NCI-H2107 treated with DMSO at 0.1 percent for 48 hours (cell line): ENCODE results near the gene PELO.
"Not testable (repeated sequence)": the region's sequence is repeated elsewhere in the genome, so short reads cannot be mapped to it uniquely, and the experiment has no call there.

Experiments used
- DNase-seq: peaks from one replicate; lab custom pipeline; 2025; ENCODE audit not compliant: unreplicated experiment; lab: John Stamatoyannopoulos, UW

PELO gene

DNA sequence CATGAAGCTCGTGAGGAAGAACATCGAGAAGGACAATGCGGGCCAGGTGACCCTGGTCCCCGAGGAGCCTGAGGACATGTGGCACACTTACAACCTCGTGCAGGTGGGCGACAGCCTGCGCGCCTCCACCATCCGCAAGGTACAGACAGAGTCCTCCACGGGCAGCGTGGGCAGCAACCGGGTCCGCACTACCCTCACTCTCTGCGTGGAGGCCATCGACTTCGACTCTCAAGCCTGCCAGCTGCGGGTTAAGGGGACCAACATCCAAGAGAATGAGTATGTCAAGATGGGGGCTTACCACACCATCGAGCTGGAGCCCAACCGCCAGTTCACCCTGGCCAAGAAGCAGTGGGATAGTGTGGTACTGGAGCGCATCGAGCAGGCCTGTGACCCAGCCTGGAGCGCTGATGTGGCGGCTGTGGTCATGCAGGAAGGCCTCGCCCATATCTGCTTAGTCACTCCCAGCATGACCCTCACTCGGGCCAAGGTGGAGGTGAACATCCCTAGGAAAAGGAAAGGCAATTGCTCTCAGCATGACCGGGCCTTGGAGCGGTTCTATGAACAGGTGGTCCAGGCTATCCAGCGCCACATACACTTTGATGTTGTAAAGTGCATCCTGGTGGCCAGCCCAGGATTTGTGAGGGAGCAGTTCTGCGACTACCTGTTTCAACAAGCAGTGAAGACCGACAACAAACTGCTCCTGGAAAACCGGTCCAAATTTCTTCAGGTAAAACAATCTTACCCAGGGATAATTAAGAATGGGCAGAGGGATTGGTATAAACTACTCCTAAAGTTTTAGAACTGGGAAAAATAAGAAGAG is 12.9 kb downstream of the PELO start:
- no peak for DNase-seq

DNA sequence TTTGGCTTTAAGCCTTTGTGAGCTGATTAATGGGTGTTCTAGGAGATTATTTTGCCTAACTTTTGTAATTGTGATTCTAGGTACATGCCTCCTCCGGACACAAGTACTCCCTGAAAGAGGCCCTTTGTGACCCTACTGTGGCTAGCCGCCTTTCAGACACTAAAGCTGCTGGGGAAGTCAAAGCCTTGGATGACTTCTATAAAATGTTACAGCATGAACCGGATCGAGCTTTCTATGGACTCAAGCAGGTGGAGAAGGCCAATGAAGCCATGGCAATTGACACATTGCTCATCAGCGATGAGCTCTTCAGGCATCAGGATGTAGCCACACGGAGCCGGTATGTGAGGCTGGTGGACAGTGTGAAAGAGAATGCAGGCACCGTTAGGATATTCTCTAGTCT is 13.6 kb downstream of the PELO start:
- no peak for DNase-seq

GRCh38 chr5:52802272-52802973 is 14.7 kb downstream of the PELO start:
- DNase-seq = no peak

- DNase-seq = no peak
Measured at GRCh38 chr5:52802974-52803336, 15.2 kb downstream of the PELO start.

- DNase-seq = no peak
Measured at GRCh38 chr5:52804387-52804791, 16.7 kb downstream of the PELO start.

- no peak for DNase-seq
Measured at GRCh38 chr5:52804981-52805380, 17.3 kb downstream of the PELO start.

GRCh38 chr5:52805615-52806014 is 17.9 kb downstream of the PELO start:
- DNase-seq = no peak

- DNase-seq = no peak
Measured at GRCh38 chr5:52807037-52807436, 19.3 kb downstream of the PELO start.

GRCh38 chr5:52807723-52808122 is 20.0 kb downstream of the PELO start:
- no peak for DNase-seq

DNA sequence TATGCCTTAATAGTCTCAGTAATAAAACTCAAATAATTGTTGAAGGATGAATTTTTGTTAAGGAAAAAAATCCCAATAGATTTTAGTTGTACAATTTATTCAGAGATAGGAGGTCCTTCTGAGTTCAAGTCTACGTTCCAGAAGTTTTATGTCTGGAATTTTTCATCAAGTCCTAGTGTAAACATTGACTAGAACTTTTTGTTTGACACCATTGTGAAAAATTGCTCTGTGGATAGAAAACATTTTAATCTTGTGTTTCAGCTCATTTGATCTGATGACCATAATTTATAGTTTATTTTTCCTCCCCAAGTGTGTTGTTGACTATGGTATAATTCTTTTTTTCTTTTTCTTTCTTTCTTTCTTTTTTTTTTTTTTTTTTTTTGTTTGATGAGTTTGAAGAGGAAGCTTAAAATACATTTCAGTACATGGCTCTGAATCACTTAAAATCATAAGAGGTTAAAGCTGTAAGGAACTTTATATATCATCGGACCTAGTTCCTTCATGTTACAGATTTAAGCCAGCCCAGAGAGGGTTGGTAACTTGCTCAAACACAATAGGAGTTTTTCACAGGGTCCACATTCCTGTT is 20.7 kb downstream of the PELO start:
- no peak for DNase-seq

DNA sequence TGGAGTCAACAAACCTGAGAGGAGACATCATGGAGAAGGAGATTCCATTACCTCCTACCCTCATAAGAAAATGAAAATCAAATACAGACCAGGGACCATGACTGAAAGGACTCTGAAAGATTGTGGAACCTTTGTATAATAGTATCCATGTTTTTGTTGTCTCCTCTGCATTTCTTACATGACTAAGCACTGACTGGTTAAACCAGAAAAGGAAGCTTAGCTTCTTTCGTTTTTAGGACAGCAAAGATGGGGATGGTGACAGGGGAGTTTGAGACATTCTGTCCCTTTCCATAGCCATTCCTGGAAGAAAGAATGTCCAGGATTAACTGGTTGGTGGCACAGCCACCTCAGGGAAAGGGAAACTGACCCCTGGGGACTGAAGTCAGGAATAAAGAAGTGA is 22.2 kb downstream of the PELO start:
- no peak for DNase-seq

DNA sequence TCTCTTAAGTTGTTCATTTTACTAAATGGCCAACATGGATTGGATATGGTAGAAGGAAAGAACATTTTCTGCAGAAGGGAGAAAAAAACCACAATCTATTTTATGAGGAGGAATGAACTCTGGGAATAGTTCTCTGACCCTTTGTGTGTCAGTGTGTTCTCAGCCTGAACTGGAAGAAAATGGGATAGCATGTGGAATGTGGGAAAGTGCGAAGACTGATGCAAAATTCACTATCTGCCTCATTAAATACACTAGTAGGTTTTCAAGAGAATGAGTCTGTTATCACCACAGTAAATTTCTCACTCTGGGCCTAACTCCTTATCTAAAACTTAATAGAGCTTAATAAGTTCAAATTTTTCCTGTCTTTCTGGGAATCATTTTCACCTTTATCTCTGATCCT is 22.7 kb downstream of the PELO start:
- DNase-seq = no peak

- no peak for DNase-seq
Measured at GRCh38 chr5:52811067-52811749, 23.5 kb downstream of the PELO start.

DNA sequence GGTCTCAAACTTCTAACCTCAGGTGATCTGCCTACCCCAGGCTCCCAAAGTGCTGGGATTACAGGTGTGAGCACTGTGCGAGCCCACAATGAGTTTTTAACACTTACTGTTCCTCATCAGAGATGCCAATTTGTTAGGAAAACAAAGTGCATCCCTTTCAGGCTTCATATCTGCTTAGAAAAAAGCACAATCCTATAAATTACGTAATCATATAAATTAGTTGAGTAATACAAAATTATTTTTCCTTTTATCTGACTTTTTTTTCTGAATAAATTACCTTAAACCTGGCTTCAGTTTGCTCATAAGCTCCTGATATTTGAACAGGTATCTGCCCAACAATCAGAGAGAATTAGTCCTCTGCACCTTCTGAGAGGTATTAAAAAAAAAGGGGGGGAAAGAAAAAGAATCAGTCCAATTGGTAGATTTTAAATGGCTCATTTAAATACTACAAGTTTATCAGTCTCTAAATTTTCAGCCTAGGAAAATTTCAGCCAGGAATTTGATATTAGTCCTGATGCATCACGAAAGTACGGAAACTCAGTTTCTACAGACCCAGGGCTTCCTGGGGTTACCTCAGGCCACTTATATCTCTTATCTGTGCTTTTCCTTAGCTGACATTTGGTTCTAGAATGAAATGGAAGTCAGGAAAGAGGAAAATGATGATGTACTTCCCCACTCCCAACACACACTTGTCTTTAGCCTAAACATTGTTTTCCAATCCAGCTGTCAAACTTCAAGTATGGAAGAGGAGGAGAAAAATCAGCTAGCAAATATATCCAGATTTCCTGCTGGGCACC is 26.8 kb downstream of the PELO start:
- DNase-seq = no peak

DNA sequence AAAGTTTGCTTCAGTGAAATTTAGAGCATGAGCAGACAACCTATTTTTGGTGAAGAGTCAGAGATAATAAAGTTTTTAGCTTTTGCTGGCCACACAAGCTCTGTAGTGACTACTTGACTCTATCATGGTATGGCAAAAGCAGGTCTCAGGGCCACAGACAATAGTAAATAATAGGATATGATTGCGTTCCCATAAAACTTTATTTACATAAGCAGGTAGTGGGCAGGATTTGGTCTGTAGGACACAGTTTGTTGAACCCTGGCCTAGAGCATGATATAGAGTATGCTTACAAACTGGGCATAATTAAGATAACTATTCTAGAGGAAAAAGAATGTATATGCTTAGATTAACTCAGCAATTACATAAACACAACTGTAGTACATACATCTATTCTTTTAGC is 30.1 kb downstream of the PELO start:
- DNase-seq = no peak

DNA sequence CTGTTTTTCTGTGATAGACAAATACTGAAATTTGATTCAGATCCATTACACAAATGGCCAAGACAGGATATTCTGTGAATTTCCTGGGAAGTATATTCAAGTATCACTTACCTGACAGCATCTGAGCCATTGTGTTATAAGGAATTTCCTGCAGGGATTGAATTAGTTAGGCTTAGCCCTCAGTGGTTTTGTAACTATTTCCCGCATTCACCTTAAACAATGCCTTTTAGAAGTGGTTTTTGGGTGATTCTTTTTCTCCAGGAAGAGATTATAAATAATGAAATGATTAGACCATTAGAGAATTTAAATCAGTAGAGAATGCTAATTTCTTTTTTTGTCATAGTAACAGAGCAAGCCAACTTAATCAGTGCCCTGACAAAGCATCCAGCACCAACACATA is 30.6 kb downstream of the PELO start:
- DNase-seq = no peak

GRCh38 chr5:52818807-52819206 is 31.1 kb downstream of the PELO start:
- DNase-seq = not testable (repeated sequence)

DNA sequence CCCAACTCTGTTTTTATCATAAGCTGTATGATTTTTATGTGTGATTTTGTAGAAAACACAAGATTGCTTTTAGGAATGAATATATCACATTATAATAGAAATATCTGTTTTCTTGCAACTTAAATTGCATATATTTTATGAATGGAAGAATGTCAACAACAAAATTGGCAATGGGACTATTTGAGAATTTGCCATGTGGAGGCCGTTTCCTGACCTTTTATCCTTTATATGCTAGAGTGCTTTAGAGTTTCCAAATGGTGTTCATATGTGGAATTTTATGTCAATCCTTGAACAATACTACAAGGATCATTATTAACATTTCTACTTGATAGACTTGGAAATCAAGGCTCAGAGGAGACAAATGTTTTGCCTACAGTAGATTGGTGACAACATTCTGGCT is 34.2 kb downstream of the PELO start:
- no peak for DNase-seq

GRCh38 chr5:52822437-52822836 is 34.7 kb downstream of the PELO start:
- DNase-seq = no peak

- DNase-seq = no peak
Measured at GRCh38 chr5:52824827-52825226, 37.1 kb downstream of the PELO start.

- DNase-seq = no peak
Measured at GRCh38 chr5:52825826-52826225, 38.1 kb downstream of the PELO start.
